Dendritic cell treated with granulocyte-macrophage colony-stimulating factor and Interleukin-4, amounts not matched to agents 40 ng/mL and 50 ng/mL, for 4 days (primary cell): ENCODE results near the gene MRGPRE.

Source experiments
- H3K27ac Mint-ChIP-seq: one replicate; pipeline ENCODE4 v1.8.0; 2022; ENCODE audit warnings: mild to moderate bottlenecking, mixed read lengths
- H3K27me3 Mint-ChIP-seq: one replicate; pipeline ENCODE4 v1.8.0; 2022; ENCODE audit warnings: mild to moderate bottlenecking, mixed read lengths
- H3K36me3 Mint-ChIP-seq: one replicate; pipeline ENCODE4 v1.8.0; 2022; ENCODE audit warnings: low read depth, mixed read lengths
- H3K4me1 Mint-ChIP-seq: one replicate; pipeline ENCODE4 v1.8.0; 2022; ENCODE audit warnings: low read depth, mixed read lengths
- H3K4me3 Mint-ChIP-seq: one replicate; pipeline ENCODE4 v1.8.0; 2022; ENCODE audit warnings: mild to moderate bottlenecking, moderate library complexity, mixed read lengths
- H3K9me3 Mint-ChIP-seq: one replicate; pipeline ENCODE4 v1.8.0; 2022; ENCODE audit warnings: mixed read lengths
- intact Hi-C: fragments of 100-400 bp; cut with micrococcal nuclease; formaldehyde crosslinking; loops from one replicate; pipeline ENCODE4 v1.15.0; 2022

The MRGPRE gene

DNA sequence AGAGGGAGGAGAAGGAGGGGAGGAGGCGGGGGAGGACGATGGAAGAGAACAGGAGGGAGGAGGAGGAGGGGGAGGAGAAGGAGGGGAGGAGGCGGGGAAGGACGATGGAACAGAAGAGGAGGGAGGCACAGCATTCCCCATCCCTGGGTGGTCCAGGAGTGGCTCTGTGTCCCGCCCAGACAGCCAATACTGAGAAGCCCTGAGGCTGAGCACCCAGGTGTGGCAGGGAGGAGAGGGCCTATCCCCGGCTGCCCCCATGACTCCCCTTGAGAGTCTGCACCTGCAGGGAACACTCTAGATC lies 717 bp downstream of the MRGPRE start:
- no peak overlapping the region for H3K4me3 Mint-ChIP-seq
- peaks cover 17% of the 10 kb centered on the region for H3K4me1 Mint-ChIP-seq
- H3K27ac Mint-ChIP-seq = peak overlapping the region; percentile 25
- intact Hi-C loops = no loop called here
- H3K27me3 Mint-ChIP-seq = peaks cover 70% of the 10 kb centered on the region
- no peaks in the 10 kb centered on the region for H3K36me3 Mint-ChIP-seq
- no peaks in the 10 kb centered on the region for H3K9me3 Mint-ChIP-seq

DNA sequence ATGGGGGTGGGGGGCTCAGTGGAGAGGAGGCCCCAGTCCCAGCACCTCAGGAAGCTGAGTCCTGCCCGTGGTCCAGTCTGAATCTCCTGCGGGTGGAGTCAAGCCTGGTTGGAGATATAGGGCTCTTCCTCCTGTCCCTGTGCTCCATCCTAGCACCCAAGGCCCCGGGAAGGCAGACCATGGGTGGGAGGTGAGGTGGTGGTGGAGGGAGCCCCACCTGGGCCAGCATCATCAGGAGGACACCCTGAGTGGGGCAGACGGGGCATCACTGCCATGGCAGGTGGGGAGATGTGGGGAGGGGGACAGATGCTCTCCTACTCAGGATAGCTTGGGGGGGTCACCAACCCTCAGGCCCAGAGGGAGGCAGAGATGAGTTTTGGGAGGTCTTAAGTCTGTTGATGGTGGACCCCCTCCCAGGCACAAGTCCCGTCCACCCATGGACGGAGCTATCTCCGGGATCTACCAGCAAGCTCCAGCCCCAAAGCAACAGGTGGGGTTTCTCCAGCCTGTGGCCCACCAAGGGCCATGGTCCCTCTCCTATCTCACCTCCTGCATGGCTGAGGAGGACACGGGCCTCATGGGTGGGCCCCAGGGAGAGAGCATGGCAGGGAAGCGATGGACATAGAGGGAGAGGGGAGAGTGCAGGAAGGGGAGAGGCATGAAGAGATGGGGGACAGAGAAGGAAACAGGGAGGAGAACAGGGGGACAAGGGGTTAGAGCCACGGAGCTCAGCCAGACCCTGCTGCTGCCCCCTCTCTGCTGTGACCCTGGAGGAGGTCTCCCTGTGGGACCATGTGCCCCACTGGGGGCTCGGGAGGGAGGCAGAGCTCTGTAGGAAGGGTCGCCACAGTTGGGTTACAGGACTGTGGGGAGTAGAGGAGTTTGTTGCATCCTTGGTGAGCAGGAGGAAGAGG lies 1.3 kb downstream of the MRGPRE start:
- H3K36me3 Mint-ChIP-seq = no peaks in the 10 kb centered on the region
- no peaks in the 10 kb centered on the region for H3K9me3 Mint-ChIP-seq
- H3K27ac Mint-ChIP-seq = peak overlapping the region; percentile 25
- intact Hi-C loops = no loop called here
- peaks cover 69% of the 10 kb centered on the region for H3K27me3 Mint-ChIP-seq
- H3K4me1 Mint-ChIP-seq = peaks cover 23% of the 10 kb centered on the region
- no peak overlapping the region for H3K4me3 Mint-ChIP-seq

DNA sequence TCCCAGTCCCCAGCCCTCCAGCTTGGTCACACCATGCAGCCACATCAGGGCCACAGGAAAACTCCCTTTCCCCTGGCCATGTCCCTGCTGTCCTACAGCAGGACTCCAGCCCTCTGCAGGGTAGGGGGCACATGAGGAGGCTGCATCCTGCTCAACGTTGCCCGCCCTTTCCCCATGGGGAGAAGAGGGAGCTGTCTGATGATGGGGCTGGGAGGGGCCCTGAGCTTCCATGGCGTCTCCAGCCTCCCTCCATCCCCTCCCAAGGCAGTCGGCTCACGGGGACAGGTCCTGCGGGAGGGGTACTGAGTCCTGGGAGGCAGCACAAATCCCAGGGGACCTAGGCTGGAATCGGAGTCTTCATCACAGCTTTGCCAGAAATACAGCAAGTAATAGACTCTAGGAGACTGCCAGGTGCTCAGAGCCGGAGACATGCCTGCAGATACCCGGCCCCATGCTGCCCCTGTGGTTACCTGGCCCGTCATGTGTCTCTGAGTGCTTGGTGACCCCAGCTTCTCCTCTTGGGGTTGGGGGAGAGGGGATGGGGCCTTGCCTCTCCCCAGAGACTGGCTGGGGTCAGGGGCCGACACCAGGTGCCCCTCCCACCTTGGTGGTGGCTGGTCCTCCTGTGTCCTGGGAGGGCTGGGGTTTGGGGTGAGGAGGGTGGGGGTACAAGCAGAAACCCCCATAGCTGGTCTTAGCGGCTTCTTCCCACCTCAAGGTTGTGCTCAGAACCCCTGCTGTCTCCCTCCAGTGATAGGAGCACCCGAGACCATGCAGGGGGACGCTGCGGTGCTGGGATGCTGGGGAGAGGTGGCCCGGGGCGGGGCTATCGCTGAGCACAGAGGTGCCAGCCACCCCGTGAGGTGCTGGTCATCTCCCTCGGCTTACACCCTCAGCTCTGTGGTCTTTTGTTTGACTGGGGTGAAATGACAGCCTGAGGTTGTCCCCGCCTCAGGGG lies 2.3 kb downstream of the MRGPRE start:
- Mint-ChIP-seq H3K4me3 (no peak overlapping the region), H3K27me3 (peaks cover 63% of the 10 kb centered on the region), H3K4me1 (peaks cover 30% of the 10 kb centered on the region), H3K36me3 (no peaks in the 10 kb centered on the region), H3K27ac (no peak overlapping the region), H3K9me3 (no peaks in the 10 kb centered on the region)
- intact Hi-C loops = no loop called here

DNA sequence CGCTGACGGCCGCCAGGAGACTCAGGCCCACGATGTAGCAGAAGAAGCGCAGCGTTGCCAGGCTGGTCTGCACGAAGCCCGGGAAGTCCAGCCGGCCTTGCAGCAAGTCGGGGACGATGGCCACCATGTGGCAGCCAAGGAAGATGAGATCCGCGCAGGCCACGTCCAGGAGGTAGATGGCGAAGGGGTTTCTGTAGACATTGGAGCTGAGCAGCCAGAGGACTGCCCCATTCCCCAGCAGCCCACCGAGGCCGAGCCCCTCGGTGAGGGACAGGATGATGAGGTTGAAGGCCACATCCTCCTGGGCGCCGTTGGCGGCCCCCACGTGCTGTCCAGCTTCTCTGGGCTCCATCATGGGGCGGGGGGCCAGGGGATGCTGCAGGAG lies 3.8 kb downstream of the MRGPRE start:
- Mint-ChIP-seq H3K36me3 (no peaks in the 10 kb centered on the region), H3K9me3 (no peaks in the 10 kb centered on the region), H3K4me1 (peaks cover 30% of the 10 kb centered on the region), H3K27ac (no peak overlapping the region), H3K27me3 (peaks cover 69% of the 10 kb centered on the region), H3K4me3 (no peak overlapping the region)
- intact Hi-C loops = no loop called here

DNA sequence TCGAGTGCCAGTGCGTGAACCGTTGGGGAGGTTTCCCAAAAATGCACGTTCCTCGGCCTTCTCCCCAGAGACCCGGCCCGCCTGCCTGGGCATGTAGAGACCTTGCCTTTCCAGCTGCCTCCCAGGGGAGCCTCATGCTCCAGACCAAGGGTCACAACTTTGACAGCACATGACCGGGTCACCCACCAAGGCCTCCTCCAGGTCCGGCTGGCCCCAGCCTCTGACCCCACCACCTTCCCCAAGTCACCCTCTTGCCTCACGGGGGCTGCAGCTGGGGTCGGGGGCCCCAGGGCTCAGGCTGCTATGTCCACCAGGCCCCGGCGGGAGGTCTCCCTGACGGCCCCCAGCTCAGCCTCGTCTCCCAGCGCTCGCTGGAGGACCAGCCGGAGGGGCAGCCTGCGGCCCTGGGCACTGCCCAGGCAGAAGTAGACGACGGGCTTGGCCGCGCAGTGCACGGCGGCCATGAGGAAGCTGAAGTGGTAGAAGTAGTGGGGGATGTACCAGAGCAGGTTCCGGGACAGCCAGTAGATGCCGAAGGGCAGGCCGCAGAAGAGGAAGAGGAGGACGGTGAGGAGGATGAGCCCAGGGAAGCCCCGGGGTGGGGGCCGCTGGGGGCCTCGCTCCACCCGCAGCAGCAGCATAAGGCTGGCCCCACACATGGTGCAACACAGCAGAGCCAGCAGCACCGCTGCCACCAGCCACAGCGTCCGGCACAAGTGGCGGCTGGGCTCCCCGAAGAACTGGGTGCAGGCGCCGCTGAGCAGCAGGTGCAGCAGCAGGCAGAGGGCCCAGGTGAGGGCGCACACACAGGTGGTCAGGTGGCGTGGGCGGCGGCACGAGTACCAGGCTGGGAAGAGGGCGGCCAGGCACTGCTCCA lies 4.4 kb downstream of the MRGPRE start:
- intact Hi-C loops = no loop called here
- Mint-ChIP-seq H3K27ac (no peak overlapping the region), H3K4me1 (peaks cover 37% of the 10 kb centered on the region), H3K36me3 (no peaks in the 10 kb centered on the region), H3K4me3 (no peak overlapping the region), H3K9me3 (no peaks in the 10 kb centered on the region), H3K27me3 (peaks cover 70% of the 10 kb centered on the region)

DNA sequence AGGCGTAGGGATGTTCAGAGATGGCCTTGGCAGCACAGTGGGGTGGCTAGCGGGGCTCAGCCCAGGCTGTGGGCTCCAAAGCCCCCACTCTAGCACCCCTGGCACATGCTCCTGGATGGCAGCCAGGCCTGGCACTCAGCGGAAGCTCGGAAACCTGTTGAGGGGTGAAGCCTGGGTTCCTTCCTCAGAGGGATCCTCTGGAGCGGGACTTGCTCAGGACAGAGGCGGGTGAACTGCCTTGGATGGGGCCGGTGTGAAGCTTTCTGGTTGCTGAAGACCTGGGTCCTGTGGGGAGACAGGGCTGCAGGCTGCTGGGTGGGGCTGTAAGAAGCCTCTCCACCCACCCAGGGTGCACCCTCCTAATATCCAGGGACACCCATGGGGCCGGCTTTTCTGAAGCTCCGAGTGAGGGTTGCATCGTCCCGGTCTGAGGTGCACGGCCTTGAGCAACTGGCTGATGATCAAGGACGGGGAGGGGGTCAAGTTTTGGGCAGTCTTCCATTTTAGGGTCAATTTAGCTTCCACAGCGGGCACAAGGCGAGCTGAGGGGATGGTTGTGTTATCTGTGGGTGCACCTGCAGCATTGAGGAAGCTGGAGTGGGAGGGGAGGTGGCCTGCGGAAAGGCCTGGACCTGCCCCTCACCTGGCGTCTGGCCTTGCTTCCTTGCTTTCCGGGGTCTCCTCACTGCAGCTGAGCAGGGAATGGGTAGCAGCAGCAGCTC lies 5.2 kb downstream of the MRGPRE start:
- no peaks in the 10 kb centered on the region for H3K9me3 Mint-ChIP-seq
- H3K4me1 Mint-ChIP-seq = peaks cover 42% of the 10 kb centered on the region
- peak overlapping the region; percentile 69 for H3K27ac Mint-ChIP-seq
- H3K27me3 Mint-ChIP-seq = peaks cover 69% of the 10 kb centered on the region
- intact Hi-C loops = no loop called here
- no peak overlapping the region for H3K4me3 Mint-ChIP-seq
- no peaks in the 10 kb centered on the region for H3K36me3 Mint-ChIP-seq

DNA sequence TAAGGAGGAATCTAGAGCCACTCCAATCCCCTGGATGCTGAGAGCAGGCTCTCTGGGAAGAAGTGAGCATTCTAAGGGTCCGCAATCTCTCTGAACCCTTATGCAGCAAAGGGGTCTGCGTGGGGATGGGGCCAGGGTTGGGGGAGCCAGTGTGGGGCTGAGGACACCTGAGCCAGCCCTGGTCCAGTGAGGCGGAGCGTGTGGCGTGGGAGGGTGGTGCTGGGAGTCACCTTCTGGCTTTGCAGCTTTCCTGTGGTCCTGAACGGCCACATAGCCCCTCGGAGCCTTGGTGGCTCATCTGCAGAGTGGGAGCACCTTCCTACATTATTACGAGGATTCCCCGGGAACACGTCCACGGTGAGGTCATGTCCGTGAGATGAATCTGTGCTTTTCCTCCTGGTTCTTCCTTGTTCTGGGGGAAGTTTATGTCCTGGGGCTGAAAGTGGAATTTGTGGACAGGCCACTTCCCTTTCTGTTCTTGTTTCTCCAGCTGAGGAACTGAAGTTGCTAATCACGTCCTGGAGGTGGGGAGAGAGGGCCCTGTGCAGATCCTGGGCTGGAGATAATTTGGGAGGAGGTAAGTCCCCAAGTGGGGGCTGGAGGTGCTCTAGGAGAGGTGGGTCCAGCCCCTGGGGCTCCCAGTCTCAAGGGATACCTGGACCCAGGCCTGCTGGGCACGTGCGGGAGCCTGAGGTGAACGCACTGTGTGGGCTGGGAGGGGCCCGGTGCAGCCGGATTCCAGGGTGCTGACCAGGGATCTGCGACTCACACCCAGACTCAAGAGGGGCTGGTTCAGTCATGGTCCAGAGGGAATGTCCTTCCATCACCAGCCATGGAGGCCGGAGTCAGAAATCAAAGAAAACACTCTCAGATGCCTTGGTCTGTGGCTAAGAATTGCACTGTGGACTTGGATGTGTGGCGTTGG lies 6.1 kb downstream of the MRGPRE start:
- H3K4me3 Mint-ChIP-seq = peak overlapping the region; percentile 10
- peaks cover 51% of the 10 kb centered on the region for H3K4me1 Mint-ChIP-seq
- no peaks in the 10 kb centered on the region for H3K36me3 Mint-ChIP-seq
- H3K27ac Mint-ChIP-seq = peak overlapping the region; percentile 69
- intact Hi-C loops = no loop called here
- H3K27me3 Mint-ChIP-seq = peaks cover 67% of the 10 kb centered on the region
- H3K9me3 Mint-ChIP-seq = no peaks in the 10 kb centered on the region

DNA sequence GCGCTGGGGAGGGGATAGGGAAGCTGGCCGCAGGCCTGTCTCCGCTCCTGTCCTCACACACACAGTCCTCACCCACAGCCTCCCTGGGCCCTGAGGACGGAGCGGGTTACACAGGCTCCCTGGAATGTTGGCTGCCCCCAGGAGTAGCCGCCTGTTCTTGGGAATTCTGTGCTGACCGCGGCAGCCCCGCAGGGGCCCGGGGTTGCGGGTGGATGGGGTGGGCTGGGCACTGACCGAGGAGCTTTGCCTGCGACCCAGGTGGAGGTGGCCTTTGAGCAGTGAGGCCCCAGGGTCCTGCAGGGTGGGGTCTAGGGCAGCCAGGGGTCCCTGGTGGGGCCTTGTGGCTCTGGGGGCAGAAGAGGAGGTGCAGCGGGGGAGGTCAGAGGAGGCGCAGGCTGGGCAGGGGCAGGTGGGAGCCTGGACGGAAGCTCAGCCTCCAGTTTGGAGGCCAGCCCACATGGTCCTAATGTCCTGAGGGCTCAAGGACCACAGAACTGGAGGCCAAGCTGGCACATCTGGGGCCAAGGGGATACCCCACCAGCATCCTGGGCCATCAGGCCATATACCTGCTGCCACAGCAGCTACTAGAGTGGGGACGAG lies 7.0 kb downstream of the MRGPRE start:
- H3K4me1 Mint-ChIP-seq = peaks cover 58% of the 10 kb centered on the region
- H3K4me3 Mint-ChIP-seq = no peak overlapping the region
- intact Hi-C loops = no loop called here

DNA sequence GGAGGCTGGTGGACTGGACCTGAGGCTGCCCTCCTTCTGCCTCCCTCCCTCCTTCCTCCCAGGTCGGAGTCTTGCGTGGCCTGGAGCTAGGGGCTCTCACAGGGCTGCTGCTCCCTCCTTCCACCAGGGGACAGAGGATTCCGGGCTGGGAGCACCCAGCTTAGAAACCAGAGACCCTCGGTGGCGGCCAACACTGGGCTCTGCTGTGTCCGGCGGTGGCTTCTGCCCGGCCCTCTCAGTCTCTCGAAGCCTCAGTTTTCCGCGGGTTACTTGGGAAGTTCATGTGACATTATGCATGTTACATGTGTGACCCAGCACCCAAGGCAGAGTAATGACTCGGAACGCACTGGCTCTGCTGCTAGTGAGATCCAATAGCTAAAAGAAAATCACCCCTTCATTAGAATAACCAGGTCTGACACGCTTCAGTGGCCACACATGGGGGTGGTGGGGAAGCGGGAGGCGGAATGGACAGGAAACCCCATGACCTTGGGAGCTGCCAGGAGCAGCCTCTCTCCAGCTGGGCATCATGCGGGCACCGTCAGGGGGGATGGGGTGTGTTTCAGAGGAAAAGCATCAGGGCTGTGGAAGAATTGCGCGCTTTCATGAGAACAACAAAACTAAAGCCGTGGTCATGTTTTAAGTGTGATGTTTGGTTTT lies 7.7 kb downstream of the MRGPRE start:
- H3K27ac Mint-ChIP-seq = peak overlapping the region; percentile 69
- H3K27me3 Mint-ChIP-seq = peaks cover 69% of the 10 kb centered on the region

More for the DNA sequence above, 7.0 kb downstream of the MRGPRE start:
- Mint-ChIP-seq H3K27me3 (peaks cover 64% of the 10 kb centered on the region), H3K9me3 (no peaks in the 10 kb centered on the region), H3K36me3 (no peaks in the 10 kb centered on the region), H3K27ac (peak overlapping the region; percentile 69)

DNA sequence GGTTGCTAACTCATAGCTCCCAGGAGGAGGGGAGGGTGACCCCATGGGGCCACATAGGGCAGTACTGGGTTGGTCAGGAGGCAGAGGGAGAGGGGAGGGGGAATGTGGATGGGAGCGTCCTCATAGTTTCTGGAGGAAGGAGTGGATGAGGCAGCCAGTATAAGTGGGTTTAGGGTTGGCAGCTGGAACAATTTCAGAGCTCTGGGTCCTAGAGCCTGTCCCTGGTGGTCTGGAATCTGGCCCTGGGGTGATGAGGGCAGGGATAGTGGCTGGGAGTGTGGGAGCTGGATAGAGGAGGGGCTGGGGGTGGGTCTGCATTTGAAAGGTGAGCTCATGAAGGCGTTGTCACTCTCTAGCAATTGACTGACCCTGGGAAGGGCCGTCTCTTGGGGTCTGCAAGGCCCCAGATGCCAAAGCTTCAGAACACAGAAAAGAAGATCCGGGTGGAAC lies 8.3 kb downstream of the MRGPRE start:
- Mint-ChIP-seq H3K4me1 (peaks cover 68% of the 10 kb centered on the region), H3K9me3 (no peaks in the 10 kb centered on the region), H3K36me3 (no peaks in the 10 kb centered on the region), H3K27ac (peak overlapping the region; percentile 69), H3K27me3 (peaks cover 73% of the 10 kb centered on the region), H3K4me3 (no peak overlapping the region)
- intact Hi-C loops = no loop called here

More for the DNA sequence above, 7.7 kb downstream of the MRGPRE start:
- Mint-ChIP-seq H3K9me3 (no peaks in the 10 kb centered on the region), H3K4me1 (peaks cover 66% of the 10 kb centered on the region), H3K36me3 (no peaks in the 10 kb centered on the region), H3K4me3 (no peak overlapping the region)
- intact Hi-C loops = no loop called here

DNA sequence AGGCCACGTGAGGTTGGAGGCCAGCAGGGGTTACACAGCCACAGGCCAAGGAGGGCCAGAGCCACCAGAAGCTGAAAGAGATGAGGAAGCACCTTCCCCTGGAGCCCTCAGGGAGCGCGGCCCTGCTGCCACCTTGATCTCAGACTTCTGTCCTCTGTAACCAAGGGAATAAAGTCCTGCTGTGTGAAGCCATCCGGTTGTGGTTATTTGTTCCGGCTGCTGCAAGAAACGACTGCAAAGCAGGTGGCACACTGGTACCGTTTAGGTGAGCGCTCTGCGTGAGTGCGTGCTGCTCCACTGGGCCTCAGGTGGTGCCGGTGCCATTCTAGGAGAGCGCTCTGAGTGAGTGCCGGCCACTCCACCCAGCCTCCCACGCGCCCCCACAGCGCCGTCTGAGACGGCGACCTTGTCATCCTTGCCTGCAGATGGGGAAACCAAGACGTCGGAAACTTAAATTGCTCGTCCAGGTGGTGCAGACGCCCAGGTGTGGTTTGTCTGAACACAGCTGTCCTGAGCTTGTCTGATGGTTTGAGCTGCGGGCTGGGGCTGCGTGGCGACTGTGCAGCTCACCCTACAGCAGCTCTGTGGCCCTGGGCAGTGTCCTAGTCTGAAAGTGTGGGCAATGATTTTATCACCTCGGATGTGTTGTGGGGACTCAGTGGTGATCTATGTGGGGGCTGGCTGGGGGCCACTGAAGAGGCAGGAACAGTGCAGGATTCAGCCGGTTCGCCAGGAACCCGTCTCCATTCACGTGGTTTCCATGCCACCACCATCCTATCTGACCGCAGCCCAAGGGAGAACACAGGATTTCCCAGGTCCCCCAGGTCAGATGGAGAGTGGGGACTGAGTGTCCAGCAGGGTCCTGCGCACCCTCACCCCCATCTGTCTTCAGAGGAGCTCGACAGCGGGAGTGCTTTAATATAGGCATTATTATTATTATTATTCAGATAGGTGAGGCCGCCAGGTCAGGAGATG lies 9.0 kb downstream of the MRGPRE start:
- Mint-ChIP-seq H3K27ac (peak overlapping the region; percentile 69), H3K27me3 (peaks cover 74% of the 10 kb centered on the region), H3K4me3 (no peak overlapping the region), H3K4me1 (peaks cover 66% of the 10 kb centered on the region), H3K9me3 (no peaks in the 10 kb centered on the region), H3K36me3 (no peaks in the 10 kb centered on the region)
- intact Hi-C loops = no loop called here
